Measurements from ENCODE around the gene PWWP2B.
A peak's percentile ranks its signal among the peaks of the same experiment; 100 is the strongest.

PWWP2B gene

DNA sequence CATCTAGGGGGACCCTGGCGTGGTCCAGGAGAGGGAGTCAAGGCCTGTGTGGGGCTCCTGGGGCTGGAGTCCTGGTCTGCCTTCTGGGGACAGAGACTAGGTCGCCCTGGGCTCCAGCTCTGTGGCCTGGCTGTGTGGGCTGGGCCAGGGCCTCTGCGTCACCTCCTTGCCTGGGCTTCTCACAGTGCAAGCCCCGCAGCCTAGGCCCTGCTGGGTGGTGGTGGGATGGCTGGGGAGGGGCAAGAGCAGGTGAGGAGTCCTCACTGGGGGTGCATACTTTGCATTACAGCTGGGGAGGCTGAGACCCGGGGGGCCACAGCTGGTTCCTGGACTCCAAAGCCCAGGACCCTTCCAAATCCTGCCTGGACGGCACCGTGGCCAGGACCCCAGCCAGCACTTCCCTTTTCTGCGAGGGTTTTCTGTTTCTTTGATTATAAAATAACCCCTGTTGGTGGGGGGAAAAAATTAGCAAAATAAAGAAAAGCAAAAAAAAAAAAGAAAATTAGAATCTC is 23.5 kb downstream of the PWWP2B start:
- no peak for DNase-seq

- peak; percentile 83 for DNase-seq
These were observed 24.2 kb downstream of the PWWP2B start for GRCh38 chr10:132420981-132421846.

DNA sequence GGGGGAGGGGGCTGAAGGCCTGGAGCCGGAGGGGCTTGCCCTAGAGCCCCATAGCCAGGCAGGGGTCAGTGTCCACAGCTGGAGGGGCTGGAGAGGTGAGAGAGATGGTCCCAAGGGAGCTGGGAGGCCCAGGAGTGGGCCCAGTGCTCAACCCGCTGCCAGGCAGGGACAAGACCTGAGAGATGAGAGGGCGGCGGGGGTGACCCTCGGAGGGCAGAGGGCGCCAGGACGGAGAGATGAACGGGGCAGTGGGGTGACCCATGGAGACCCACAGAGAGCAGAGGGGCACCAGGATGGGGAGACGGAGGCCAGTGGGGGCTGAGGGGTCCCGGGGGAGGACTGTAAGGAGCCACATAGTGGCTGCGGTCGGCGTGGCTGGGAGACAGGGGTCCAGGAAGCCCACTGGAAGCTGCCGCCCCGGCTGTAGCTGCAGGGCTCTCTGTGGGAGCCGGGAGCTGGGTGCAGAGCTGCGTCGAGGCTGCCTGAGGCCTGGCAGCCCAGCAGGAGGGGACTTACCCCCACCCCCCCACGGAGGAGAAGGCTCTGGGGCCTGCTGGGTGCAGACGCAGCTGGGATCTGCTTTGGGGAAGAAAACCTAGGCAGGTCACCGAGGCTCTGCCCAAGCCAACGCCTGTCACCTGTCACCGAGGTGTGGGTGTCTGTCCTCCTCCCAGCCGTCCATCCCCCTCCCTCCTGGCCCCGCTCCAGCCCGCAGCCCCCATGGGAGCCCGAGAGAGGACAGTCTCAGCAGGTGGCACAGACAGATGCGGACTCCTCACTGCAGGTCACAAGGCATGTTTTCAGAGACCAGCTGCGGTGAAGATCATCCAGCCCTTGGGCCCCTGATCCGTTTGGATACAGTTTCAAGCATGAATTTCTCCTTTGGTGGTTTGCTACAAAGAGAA is 25.1 kb downstream of the PWWP2B start:
- DNase-seq: no peak

DNA sequence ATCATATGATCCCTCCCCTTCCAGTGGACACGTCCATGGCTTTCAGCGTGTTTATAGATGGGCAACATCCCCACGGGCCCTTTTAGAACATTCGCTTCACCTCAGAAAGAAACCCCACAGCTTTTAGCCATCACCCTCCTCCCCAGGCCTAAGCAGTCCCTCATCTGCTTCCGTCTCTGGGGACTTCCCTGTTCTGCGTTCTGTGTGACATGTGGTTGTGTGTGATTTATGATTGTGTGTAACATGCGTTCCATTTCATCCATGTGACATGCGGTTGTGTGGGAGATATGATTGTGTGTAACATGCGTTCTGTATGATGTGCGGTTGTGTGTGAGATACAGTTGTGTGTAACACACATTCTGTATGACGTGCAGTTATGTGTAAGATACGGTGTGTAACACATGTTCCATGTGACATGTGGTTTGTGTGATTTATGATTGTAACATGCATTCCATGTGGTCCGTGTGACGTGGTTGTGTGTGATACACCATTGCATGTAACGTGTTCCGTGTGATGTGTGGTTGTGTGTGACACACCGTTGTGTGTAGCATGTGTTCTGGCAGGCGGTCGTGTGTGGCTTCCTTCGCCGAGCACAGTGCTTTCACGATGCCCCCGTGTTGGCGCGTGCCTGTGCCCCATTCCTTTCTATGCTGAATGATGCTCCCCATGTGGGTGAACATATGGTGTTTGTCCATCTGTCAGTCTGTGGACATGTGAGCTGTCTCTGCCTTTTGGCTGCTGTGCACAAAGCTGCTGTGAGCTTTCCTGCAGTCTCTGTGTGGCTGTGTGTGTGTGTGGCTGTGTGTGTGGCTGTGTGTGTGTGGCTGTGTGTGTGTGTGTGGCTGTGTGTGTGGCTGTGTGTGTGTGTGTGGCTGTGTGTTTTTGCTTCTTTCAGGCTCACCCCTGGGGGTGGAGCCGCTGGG is 26.2 kb downstream of the PWWP2B start:
- DNase-seq: no peak

GRCh38 chr10:132423966-132424861 is 27.2 kb downstream of the PWWP2B start:
- DNase-seq: no peak

DNA sequence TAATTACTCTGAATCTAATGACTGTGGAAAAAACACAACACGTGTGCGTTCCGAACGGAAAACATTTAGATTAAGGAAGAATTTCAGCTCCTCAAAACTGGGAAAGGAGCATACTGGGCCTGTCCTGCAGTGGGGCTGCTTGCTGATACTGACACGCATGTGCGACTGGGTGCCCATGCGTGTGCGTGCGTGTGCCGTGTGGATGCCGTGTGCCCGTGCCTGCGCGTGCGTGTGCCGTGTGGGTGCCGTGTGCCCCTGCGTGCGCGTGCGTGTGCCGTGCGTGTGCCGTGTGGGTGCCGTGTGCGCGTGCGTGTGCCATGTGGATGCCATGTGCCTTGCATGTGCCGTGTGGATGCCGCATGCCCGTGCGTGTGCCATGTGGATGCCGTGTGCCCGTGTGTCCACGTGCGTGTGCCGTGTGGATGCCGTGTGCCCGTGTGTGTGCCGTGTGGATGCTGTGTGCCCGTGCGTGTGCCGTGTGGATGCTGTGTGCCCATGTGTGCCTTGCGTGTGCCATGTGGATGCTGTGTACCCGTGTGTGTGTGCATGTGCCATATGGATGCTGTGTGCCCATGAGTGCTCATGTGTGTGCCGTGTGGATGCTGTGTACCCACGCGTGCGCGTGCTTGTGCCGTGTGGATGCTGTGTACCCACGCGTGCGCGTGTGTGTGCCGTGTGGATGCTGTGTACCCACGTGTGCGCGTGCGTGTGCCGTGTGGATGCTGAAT is 28.2 kb downstream of the PWWP2B start:
- no peak for DNase-seq

DNA sequence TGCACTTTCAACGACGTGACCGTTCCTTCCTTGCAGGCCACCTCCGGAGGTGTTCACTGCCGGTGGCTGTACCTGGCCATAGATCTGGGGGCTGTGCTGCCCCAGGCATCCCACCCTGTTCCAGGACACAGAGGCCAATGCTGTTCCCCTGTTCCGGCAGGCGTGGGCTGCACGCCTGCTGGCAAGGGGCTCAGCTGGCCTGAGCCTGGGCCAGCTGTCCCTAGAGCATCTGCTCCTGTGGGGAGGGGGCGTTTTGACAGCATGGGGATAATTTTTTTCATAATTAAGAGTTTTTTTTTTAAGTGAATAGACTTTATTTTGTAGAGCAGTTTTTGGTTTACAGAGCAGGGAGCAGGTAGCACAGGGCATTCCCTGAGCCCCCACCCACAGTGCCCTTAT is 28.8 kb downstream of the PWWP2B start:
- no peak for DNase-seq

- no peak for DNase-seq
These were observed 30.2 kb downstream of the PWWP2B start for GRCh38 chr10:132427006-132427771.

DNA sequence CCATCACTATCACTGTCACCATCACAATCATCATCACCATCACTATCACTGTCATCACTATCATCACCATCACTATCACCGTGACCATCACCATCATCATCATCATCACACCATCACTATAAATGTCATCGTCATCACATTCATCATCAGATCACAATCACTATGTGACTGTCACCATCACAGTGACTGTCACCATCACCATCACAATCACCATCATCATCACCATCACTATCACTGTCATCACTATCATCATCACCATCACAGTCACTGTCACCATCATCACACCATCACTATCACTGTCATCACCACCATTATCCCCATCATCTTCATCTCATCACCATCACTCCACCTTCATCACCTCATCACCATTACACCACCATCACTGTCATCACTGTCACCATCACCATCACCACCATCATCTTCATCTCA is 31.0 kb downstream of the PWWP2B start:
- DNase-seq: no peak

DNA sequence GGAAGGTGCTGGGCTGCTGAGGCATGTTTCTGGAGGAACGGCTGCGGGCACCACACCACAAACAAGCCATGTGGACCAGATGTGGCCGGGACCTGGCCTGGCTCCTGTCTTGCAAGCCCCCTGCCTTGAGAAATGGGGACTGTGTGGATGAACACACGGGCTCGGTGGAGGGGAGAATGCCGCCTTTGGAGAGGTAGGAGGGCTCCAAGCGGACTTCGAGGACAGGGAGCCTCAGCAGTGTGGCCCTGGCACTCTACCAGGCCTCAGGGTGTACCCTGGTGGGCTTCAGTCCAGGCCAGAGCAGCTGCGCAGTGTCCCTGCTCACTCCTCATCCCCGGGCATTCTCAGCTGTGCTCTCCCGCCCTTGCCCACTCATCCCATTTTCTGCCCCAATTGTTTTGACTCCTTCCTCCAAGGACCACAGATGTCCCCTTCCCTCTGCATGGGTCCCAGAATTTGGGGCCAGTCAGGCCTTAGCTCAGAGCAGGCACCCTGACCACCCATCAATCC is 31.5 kb downstream of the PWWP2B start:
- DNase-seq: no peak

GRCh38 chr10:132429281-132430230 is 32.6 kb downstream of the PWWP2B start:
- no peak for DNase-seq

GRCh38 chr10:132430231-132430743 is 33.3 kb downstream of the PWWP2B start:
- no peak for DNase-seq

DNA sequence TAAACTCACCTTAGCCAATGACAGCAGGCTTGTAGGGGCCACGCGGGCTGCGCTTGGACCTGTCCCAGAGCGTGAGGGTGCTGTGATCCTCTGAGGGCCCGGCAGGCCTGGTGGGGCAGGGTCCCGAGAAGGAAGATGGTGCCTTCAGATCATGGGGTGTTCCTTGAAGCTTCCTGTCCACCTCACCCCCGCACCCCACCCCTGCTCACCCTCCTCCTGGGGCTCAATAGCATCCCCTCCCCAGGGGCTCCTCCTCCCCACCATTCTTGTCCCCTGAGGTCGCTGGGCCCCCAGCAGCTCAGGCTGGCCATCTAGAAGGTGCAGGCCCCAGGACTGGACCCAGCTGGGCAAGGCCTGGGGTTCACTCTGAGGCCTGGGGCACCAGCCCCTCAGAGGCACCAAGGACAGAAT is 33.9 kb downstream of the PWWP2B start:
- no peak for DNase-seq

DNA sequence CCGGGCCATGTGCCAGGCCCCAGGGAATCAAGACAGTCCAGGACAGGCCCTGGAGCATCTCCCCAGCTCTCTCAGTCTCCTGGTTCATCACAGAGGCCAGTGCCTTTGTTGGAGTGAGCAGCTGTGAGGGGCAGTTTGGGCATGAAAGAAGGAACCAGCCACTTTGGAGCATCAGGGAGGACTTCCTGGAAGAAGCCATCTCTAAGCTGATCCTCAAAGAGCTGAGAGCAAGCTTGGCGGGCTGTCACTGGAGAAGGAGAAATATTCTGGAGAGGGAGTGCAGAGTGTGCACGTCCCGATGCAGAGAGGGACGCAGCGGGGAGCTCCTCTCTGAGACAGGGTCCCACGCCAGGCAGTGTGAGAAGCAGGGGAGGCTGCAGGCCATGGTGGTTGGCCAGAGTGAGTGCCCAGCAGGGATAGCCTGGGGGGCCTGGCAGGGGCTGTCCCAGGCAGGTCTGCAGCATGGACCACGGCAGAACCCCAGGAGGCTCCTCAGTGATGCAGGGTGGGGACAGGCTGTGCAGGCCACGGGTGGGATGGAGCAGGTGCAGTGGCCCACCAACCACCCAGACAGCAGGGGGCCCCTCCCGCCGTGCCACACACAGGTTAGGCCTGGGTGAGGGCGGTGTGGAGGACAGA is 34.7 kb downstream of the PWWP2B start:
- DNase-seq: no peak

DNA sequence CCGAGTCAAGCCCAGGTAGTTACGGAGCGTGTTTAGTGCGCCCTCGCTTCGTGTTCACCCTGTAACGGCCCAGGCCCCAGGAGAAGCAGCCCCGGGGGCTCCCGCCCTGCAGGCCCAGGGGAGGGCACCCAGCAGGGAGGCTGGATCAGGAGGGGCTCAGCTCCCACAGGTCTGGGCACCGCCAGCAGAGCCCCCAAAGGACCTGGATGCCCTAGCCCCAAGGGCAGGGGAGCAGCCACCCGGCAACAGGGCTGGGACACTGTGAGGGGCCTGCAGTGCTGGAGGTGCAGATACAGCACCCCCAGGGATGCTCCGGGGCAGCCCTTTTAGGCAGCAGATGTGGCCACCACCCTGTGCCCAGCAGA is 35.2 kb downstream of the PWWP2B start:
- DNase-seq: no peak

- DNase-seq: no peak
These were observed 36.8 kb downstream of the PWWP2B start for GRCh38 chr10:132433671-132434340.
